HG03108 (cell line): ENCODE results near the gene ADH5.
A peak's percentile ranks its signal among the peaks of the same experiment; 100 is the strongest.
"Not testable (repeated sequence)": the region's sequence is repeated elsewhere in the genome, so short reads cannot be mapped to it uniquely, and the experiment has no call there.

Source experiments
- ATAC-seq: cut with Tn5 transposase; IDR thresholded peaks from one replicate; pipeline ENCODE4 v1.9.1; 2021; ENCODE audit warnings: moderate library complexity; ENCODE audit not compliant: unreplicated experiment

Gene ADH5

GRCh38 chr4:99088023-99088449, 552 bp downstream of the ADH5 start:
- ATAC-seq: peak; percentile 12

GRCh38 chr4:99084595-99084994, 4.0 kb downstream of the ADH5 start:
- no peak for ATAC-seq

- no peak for ATAC-seq
Measured at GRCh38 chr4:99082192-99082591, 6.4 kb downstream of the ADH5 start.

GRCh38 chr4:99080869-99081268, 7.7 kb downstream of the ADH5 start:
- not testable (repeated sequence) for ATAC-seq

GRCh38 chr4:99079625-99080295, 8.8 kb downstream of the ADH5 start:
- no peak for ATAC-seq

GRCh38 chr4:99078931-99079624, 9.5 kb downstream of the ADH5 start:
- ATAC-seq: no peak

- ATAC-seq: no peak
Measured at GRCh38 chr4:99078336-99078735, 10.3 kb downstream of the ADH5 start.

GRCh38 chr4:99077177-99077576, 11.4 kb downstream of the ADH5 start:
- ATAC-seq: no peak

- ATAC-seq: no peak
Measured at GRCh38 chr4:99076292-99076976, 12.2 kb downstream of the ADH5 start.

- no peak for ATAC-seq
Measured at GRCh38 chr4:99074816-99075215, 13.8 kb downstream of the ADH5 start.

GRCh38 chr4:99071159-99071558, 17.4 kb downstream of the ADH5 start:
- ATAC-seq: no peak

GRCh38 chr4:99067617-99068016, 21.0 kb downstream of the ADH5 start:
- no peak for ATAC-seq

GRCh38 chr4:99065521-99065920, 23.1 kb downstream of the ADH5 start:
- ATAC-seq: not testable (repeated sequence)

- ATAC-seq: no peak
Measured at GRCh38 chr4:99062120-99062519, 26.5 kb downstream of the ADH5 start.

- no peak for ATAC-seq
Measured at GRCh38 chr4:99061048-99061700, 27.4 kb downstream of the ADH5 start.

- no peak for ATAC-seq
Measured at GRCh38 chr4:99059550-99059949, 29.0 kb downstream of the ADH5 start.

- no peak for ATAC-seq
Measured at GRCh38 chr4:99058228-99058627, 30.4 kb downstream of the ADH5 start.

GRCh38 chr4:99054428-99054994, 34.1 kb downstream of the ADH5 start:
- ATAC-seq: peak; percentile 67

GRCh38 chr4:99052902-99053301, 35.7 kb downstream of the ADH5 start:
- ATAC-seq: no peak

GRCh38 chr4:99047710-99048109, 40.9 kb downstream of the ADH5 start:
- no peak for ATAC-seq

GRCh38 chr4:99043346-99043745, 45.2 kb downstream of the ADH5 start:
- no peak for ATAC-seq
